GM19035 (cell line): ENCODE measurements around the gene ABHD11.

ENCODE experiments used
- ATAC-seq: cut with Tn5 transposase; IDR thresholded peaks from one replicate; pipeline ENCODE4 v1.9.1; 2021; ENCODE audit not compliant: unreplicated experiment

ABHD11 gene

GRCh38 chr7:73702226-73702625, 36.4 kb downstream of the ABHD11 start:
- no peak for ATAC-seq

GRCh38 chr7:73701357-73701995, 37.1 kb downstream of the ABHD11 start:
- no peak for ATAC-seq

GRCh38 chr7:73700581-73701134, 37.9 kb downstream of the ABHD11 start:
- ATAC-seq, result no peak

- no peak for ATAC-seq
These were observed 38.6 kb downstream of the ABHD11 start for GRCh38 chr7:73700069-73700423.

GRCh38 chr7:73699370-73700068, 39.1 kb downstream of the ABHD11 start:
- no peak for ATAC-seq

GRCh38 chr7:73698410-73698809, 40.2 kb downstream of the ABHD11 start:
- ATAC-seq, result no peak

- no peak for ATAC-seq
These were observed 42.2 kb downstream of the ABHD11 start for GRCh38 chr7:73696372-73696771.

- no peak for ATAC-seq
These were observed 48.0 kb downstream of the ABHD11 start for GRCh38 chr7:73690646-73691045.

- ATAC-seq, result no peak
These were observed 50.3 kb downstream of the ABHD11 start for GRCh38 chr7:73688288-73688687.
